ENCODE measurements around the gene NDST3.
A peak's percentile ranks its signal among the peaks of the same experiment; 100 is the strongest.
"Not testable (repeated sequence)": the region's sequence is repeated elsewhere in the genome, so short reads cannot be mapped to it uniquely, and the experiment has no call there.

NDST3 gene

GRCh38 chr4:118270492-118270891 lies 236.2 kb downstream of the NDST3 start:
- no peak for DNase-seq (ENCODE audit: low read depth, low spot score)

DNA sequence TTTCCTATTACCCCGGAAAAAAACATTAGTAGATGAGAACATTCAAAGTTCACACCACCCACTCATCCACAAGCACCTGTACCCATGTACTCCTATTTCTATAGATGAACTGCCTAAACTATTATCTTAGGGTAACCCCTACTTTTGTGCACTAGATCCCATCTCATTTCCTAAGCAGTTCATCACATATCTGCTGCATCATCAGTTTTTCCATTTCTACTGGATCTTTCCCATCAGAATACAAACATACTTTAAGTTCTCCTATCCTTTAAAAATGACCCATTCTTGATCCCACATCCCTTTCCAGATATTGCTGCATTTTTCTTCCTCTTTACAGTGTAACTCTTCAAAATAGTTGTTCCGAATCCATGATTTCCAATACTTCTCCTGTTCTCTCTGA lies 237.5 kb downstream of the NDST3 start:
- DNase-seq (ENCODE audit: low read depth, low spot score), result no peak

GRCh38 chr4:118273642-118274041 lies 239.4 kb downstream of the NDST3 start:
- no peak for DNase-seq (ENCODE audit: low read depth, low spot score)

- DNase-seq (ENCODE audit: low read depth, low spot score), result no peak
Measured at GRCh38 chr4:118276580-118276979, 242.3 kb downstream of the NDST3 start.

DNA sequence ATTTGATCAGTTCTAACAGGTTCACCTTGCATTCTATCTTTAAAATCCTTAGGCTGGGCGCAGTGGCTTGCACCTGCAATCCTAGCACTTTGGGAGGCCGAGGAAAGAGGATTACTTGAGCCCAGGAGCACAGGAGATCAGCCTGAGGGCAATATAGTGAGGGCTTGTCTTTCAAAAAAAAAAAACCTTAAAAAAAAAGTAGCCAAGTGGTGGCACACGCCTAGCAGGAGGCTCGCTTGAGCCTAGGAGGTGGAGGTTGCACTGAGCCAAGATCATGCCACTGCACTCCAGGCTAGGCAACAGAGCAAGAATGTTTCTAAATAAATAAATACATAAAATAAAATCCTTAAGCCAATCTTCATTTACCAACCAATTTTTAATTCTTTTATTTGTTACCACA lies 243.0 kb downstream of the NDST3 start:
- DNase-seq (ENCODE audit: low read depth, low spot score), result no peak

DNA sequence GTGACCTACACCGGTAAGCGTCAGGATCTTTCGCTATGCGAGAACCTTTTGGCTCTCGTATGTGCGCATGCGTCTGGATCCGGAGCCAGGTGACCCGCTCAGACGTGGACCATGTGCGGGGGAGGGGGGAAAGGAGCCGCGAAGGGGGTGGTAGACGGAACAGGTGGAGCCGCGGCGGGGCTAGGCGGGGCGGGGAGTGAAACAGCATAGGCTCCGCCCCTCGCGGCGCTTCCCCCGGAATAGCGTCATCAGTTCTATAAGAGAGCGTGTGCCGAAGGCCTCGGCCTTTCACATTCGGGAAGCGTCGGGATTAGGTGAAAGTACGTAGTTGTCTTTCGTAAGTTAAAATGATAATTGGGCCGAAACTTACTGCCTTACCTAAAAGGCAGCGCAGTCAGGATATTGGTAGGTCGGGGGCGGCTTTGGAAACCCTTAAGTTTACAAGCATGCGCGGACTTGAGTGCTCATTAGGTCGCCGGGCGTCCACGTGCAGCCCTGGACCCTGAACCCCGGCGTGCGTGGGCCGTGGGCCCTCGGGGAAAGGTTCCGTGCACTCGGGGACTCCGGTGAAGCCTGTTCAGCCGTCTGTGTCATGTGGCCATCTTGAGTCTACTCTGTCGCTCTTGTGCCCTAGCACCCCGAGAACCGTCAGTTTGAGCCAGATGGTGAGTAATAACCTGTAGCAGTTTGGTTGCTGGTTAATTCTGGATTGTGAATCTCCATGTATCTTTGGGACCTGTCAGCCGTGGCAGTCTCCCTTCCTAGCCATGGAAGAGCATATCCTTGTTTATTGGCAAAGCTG lies 244.4 kb downstream of the NDST3 start:
- DNase-seq (ENCODE audit: low read depth, low spot score), result peak; percentile 52

DNA sequence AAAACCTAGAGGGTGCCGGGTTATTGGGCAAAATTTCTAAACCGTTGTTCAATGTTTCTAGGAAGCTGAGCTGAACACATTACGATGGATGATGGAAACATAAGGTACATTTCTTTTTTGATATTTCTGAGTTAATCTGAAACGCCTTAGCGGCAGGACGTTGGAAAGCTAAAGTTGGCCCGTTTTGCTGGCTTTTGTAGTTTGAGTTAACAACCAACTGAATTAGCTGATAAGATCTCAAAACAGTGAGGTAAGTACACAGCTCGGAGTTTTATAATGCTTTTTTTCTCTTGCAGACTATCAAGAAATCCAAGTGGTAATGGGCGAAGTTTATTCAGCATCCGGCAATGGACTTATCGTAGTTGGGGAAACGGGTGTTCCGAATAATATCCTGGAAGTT lies 245.0 kb downstream of the NDST3 start:
- DNase-seq (ENCODE audit: low read depth, low spot score), result no peak

DNA sequence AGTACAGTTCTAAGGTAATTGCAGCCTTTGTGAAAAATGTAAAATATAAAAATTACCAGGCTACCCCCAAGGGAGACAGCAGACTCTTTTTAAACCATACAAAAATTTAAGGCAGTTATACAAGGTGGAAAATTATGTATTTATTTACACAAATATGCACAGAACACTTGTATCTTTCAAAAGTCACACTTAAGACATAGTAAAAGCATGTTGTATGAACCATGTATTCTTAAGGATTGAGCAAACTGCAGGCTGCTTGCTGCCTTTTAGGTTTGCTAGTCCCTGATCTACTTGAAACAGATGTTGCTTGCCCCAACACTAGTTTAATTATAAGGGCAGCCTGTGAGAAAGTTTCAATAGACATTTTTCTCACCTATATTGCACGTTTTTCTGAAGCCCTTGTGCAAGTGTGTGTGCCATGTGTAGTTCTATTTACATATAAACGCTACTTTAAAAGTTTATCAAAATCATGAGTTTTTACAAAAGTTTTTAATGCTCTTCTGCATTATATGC lies 245.7 kb downstream of the NDST3 start:
- DNase-seq (ENCODE audit: low read depth, low spot score), result no peak

- DNase-seq (ENCODE audit: low read depth, low spot score), result peak; percentile 42
Measured at GRCh38 chr4:118280501-118281218, 246.4 kb downstream of the NDST3 start.

- no peak for DNase-seq (ENCODE audit: low read depth, low spot score)
Measured at GRCh38 chr4:118281611-118282442, 247.5 kb downstream of the NDST3 start.

- DNase-seq (ENCODE audit: low read depth, low spot score), result no peak
Measured at GRCh38 chr4:118282692-118283091, 248.4 kb downstream of the NDST3 start.

DNA sequence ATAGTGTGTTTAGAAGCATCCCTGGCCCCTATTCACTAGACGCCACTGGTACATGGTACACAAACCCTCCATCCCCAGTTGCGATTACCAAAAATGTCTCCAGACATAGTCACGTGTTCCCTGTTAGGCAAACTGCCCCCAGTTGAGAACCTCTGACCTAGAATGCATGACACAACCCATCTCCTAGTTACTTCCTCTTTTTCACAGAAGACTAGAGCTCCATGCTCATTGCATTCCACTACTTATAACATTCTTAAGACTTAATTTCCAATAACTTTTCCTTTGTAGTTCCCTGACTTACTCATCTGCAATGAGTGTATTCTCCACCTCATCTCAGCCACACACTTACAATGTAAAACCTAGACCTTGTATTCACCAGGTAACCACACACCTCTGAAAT lies 249.9 kb downstream of the NDST3 start:
- no peak for DNase-seq (ENCODE audit: low read depth, low spot score)

DNA sequence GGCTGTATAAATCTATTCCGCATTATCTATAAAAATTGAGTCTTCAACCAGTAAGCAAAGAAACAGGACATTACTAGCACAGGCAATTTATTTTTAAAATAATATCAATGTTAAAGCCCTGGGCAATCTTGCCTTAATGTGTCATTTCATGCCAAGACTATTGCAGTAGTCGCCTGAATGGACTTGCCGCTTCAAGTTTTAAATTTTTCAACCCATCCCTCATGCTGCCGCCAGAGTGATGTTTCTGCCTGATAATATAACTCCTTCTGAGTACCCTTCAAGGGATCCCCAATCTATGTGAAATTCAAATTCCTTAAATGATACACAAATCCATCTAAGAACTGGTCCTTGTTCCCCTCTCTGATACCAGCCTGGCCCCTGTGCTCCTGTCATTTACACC lies 251.6 kb downstream of the NDST3 start:
- no peak for DNase-seq (ENCODE audit: low read depth, low spot score)

- DNase-seq (ENCODE audit: low read depth, low spot score), result no peak
Measured at GRCh38 chr4:118286685-118287084, 252.4 kb downstream of the NDST3 start.

- peak; percentile 17 for DNase-seq (ENCODE audit: low read depth, low spot score)
Measured at GRCh38 chr4:118287711-118288451, 253.6 kb downstream of the NDST3 start.

GRCh38 chr4:118289794-118290193 lies 255.5 kb downstream of the NDST3 start:
- no peak for DNase-seq (ENCODE audit: low read depth, low spot score)

GRCh38 chr4:118290951-118291350 lies 256.7 kb downstream of the NDST3 start:
- no peak for DNase-seq (ENCODE audit: low read depth, low spot score)

- DNase-seq (ENCODE audit: low read depth, low spot score), result no peak
Measured at GRCh38 chr4:118296729-118297128, 262.4 kb downstream of the NDST3 start.

GRCh38 chr4:118299619-118300018 lies 265.3 kb downstream of the NDST3 start:
- not testable (repeated sequence) for DNase-seq (ENCODE audit: low read depth, low spot score)

DNA sequence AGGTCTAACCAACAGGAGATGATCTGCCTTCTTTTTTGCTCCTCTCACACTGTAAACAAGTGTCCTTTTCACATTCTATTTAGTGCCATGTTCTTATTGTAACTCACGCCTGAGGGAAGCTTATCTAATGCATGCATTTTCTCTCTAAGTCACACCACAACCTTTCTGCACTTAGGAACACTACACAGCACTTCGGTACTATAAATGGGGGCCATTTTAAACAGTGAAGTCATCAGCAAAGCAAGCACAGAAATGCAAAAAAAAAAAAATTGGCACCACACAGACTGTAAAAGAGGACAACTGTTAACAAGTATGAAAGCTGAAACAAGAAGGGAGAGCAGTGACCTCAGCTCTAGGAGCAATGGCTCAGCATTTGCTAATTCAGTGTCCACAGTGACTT lies 273.4 kb downstream of the NDST3 start:
- DNase-seq (ENCODE audit: low read depth, low spot score), result no peak
